ENCODE results near the gene WDR55. TPM values are rescaled to one million over a fixed set of nuclear protein-coding genes. Genes with fewer than 3 reads are reported as not detected.

Gene WDR55
- total and polyA plus RNA-seq, 2 of the 13 experiments (the other 11 are each of a cell fraction or from before 2014, with no cell fraction given): 17.7 to 18.2 TPM

- TF ChIP-seq ARID4A (CRISPR knock-in tag; IDR thresholded peaks at IDR 0.05; ENCODE audit: borderline replicate concordance) (peak; percentile 84), ZNF329 (CRISPR knock-in tag; IDR thresholded peaks at IDR 0.05; ENCODE audit: low read depth) (no peak), HOXA9 (CRISPR knock-in tag; IDR thresholded peaks at IDR 0.05; ENCODE audit: borderline replicate concordance) (no peak), ZFAT (CRISPR knock-in tag; conservative IDR thresholded peaks at IDR 0.05) (no peak), SCMH1 (CRISPR knock-in tag; IDR thresholded peaks at IDR 0.05; ENCODE audit: borderline replicate concordance) (no peak), KDM4B (CRISPR knock-in tag; IDR thresholded peaks at IDR 0.05) (peak; percentile 81; the same call in 1 of the 2 replicates), CCAR2 (optimal IDR thresholded peaks at IDR 0.05; ENCODE audit: low read depth, low read length) (no peak), ZNF552 (CRISPR knock-in tag; IDR thresholded peaks at IDR 0.05; ENCODE audit: borderline replicate concordance) (no peak), EED (CRISPR knock-in tag; IDR thresholded peaks at IDR 0.05) (no peak), ZNF138 (CRISPR knock-in tag; IDR thresholded peaks at IDR 0.05; ENCODE audit: low read depth) (no peak), PRDM10 (CRISPR knock-in tag; IDR thresholded peaks at IDR 0.05; ENCODE audit: low read depth) (peak; percentile 69), AHDC1 (CRISPR knock-in tag; IDR thresholded peaks at IDR 0.05; ENCODE audit: borderline replicate concordance) (peak; percentile 28; the same call in 1 of the 2 replicates), JARID2 (CRISPR knock-in tag; IDR thresholded peaks at IDR 0.05; ENCODE audit: insufficient replicate concordance) (no peak), RFX3 (CRISPR knock-in tag; IDR thresholded peaks at IDR 0.05) (0 out of 2 replicates have a peak, but pooled peaks have one; percentile 15)
Observed at GRCh38 chr5:140710899-140711552, 46.3 kb downstream of the WDR55 start (continued).

Measured in HepG2 (cell line).